HG02981 (cell line): Measurements from ENCODE around the gene MAEA.

ENCODE experiments used
- ATAC-seq: cut with Tn5 transposase; IDR thresholded peaks from one replicate; pipeline ENCODE4 v1.9.1; 2021; ENCODE audit warnings: mild to moderate bottlenecking, moderate library complexity; ENCODE audit not compliant: unreplicated experiment

MAEA gene

DNA sequence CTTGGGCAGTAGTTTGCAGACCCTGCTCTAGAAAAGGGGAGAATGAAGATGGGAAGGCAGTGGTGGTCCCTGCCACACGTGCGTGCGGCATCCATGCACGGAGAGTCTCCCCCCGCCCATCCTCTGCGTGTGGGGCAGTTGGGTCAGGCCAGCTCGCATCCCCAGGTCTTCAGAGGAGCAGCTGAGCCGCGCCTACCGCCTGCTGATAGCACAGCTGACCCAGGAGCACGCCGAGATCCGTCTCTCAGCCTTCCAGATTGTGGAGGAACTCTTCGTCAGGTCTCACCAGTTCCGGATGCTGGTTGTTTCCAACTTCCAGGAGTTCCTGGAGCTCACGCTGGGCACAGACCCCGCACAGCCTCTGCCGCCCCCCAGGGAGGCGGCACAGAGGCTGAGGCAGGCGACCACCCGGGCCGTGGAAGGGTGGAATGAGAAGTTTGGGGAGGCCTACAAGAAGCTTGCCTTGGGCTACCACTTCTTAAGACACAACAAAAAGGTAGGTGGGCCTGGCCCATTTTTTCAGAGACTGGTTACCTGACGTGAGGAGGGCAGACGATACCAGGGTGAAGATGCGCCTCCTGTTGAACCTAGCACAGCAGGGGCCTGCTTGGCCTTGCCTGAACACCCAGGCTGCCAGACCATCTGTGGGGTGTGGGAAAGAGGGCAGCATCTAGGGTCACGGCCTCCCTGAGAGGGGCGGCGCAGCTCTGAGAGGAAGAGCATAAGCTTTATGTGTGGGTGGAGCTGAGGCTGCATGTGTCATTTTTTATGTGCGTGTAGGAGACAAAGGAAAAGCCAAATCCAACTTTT, 59.9 kb downstream of the MAEA start:
- ATAC-seq: no peak

DNA sequence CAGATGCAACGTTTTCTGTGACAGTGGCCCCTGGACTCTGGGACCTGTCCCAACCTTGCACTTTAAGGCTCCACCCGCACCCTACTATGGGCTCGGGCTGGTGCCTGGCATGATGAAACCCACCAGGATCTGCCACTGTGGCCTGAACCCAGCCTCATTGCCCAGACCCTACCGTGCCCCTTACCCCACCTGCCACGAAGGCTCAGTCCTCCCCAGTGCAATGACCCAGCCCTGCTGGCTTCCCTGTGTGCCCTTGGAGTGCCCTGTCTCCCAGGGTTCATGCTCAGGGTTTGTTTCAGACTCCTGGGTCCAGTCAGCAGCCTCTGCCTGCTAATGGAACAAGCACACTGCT, 60.5 kb downstream of the MAEA start:
- no peak for ATAC-seq

DNA sequence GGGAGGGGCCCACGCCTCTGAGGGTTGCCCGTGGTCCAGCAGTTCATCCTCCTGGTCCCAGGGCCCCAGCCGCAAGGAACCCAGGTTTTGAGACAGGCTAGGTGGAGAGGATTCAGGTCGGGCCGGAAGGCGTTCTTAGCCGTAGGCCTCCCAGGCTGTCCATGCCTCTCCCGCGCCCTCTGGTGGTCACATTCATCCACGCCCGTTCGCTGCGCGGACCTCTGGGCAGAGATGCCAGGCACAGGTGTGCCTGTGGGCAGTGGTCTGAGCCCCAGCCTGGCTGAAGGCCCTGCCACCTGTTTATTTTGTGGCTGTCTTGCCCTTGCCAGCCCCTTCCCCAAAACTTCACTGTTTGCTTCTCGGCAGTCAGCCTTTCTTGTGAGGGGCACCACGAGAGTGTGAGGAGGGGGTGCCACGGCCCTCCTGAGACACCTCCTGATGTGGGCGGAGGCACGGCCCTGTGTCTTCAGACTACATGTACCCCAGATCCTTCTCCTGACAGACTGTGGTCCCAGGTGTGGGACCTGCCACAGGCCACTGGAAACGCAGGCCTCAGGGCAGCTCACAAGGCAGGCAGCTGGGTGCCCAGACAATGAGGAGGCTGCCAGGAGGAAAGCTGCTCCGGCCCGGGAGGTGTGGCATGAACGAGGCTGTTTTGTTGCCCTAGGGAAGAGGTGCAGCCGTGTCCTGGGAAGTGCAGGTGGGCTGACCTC, 62.3 kb downstream of the MAEA start:
- ATAC-seq: peak; percentile 21

DNA sequence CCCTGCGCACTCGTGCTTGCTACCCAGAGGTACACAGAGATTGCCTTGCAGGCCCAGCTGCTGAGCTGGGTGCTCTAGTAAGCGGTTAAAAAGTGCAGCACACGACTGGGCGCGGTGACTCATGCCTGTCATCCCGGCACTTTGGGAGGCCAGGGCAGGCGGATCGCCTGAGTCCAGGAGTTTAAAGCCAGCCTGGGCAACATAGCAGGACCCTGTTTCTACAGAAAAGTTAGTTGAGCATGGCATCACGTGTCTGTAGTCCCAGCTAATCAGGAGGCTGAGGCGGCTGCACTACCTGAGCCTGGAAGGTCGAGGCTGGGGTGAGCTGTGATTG, 62.8 kb downstream of the MAEA start:
- ATAC-seq: no peak

DNA sequence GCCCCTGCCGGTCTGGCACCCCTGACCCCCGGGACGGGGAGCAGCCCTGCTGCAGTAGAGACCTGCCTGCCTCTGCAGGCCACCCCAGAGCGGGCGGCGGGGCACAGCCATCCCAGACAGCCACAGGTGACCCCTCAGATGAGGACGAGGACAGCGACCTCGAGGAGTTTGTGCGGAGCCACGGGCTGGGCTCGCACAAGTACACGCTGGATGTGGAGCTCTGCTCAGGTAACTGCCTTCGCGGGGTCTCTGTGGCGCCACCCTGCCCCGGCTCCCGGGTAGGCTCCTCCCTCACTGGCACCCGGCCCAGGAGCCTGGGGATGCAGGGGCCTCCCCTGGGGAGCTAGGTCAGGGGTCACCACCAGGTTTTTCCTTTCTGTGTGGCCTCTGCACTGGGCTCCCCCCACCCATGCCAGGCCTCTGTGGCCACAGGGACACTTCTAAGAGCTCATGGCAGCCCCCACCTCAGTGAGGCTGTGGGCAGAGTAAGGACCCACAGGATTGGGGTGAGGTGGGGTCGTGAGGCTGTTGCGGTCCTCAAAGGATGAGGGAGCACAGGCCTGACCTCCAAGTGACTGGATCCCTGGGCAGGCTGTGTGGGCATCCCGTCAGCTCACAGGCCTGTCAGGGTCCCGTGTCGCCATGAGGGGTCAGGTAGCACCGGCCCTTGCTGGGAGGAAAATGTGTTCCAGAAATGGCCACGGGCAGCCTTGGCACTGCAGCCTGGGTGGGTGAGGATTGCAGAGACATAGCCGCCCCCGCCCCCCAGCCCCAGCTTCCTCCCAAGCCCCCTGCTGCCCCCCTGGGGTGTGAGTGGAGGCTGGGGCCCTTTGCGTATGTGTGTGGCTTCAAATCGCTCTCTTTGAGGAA, 63.7 kb downstream of the MAEA start:
- ATAC-seq: no peak

DNA sequence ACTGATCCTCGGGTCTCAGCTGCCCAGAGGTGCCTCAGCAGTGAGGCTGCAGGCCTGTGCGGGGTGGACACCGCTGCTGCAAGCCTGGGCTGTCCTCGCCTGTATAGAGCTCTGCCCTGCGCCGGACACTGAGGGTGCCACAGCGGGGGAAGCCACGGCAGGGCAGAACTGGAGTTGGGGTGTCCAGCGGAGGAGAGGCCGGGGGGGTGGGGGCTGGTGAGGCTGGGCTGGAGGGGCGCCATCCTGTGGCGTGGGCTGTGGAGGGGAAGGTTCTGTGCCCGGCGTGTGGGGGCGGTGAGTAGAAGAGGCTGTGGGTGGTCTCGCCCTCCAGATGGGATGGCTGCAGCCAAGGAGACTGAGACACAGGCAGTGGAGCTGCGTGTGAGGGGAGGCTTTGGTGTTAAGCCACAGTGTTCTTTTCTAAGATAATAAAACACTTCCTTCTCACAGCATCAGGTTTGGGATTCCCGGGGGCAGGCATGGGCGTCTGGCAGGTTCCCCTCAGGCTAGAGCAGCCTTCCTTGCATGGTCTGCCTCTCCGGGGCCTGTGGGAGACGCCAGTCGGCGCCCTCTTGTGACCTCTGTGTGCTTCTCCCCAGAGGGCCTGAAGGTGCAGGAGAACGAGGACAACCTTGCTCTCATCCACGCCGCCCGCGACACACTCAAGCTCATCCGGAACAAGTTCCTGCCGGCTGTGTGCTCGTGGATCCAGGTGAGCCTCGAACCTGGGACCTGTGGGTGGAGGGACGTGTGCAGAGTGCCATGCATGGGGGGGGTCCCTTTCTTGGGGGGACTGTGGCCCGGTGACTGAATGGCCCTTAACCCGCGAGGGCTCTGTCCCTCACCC, 64.7 kb downstream of the MAEA start:
- ATAC-seq: no peak

DNA sequence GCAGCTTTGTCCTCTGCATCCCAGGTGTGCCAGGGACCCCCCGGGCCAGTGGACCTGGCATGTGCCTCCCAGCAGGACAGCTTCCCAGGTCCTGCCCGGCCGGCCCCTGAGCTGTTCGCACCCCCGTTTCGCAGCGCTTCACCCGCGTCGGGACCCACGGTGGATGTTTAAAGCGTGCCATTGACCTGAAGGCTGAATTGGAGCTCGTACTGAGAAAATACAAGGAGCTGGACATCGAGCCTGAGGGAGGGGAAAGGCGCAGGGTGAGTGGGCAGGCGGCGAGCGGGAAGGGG, 65.2 kb downstream of the MAEA start:
- no peak for ATAC-seq

DNA sequence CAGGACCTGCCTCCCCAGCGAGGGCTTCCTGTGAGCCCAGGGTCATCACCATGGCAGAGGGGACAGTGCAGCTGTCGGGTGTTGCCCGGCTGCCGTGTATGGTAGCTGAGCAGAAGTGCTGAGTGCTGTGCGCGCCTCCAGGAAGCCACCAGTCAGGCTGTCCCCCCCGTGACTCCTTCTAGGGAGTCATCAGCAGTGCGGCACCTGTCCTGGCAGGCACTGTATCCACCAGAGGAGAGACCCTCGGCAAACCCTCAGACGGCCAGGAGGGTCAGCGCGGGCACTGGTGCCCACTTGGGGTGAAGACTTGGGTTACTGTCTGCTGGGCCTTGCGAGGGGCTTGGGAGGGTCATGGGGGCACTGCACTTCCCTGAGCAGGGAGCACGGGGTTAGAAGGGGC, 65.7 kb downstream of the MAEA start:
- no peak for ATAC-seq

DNA sequence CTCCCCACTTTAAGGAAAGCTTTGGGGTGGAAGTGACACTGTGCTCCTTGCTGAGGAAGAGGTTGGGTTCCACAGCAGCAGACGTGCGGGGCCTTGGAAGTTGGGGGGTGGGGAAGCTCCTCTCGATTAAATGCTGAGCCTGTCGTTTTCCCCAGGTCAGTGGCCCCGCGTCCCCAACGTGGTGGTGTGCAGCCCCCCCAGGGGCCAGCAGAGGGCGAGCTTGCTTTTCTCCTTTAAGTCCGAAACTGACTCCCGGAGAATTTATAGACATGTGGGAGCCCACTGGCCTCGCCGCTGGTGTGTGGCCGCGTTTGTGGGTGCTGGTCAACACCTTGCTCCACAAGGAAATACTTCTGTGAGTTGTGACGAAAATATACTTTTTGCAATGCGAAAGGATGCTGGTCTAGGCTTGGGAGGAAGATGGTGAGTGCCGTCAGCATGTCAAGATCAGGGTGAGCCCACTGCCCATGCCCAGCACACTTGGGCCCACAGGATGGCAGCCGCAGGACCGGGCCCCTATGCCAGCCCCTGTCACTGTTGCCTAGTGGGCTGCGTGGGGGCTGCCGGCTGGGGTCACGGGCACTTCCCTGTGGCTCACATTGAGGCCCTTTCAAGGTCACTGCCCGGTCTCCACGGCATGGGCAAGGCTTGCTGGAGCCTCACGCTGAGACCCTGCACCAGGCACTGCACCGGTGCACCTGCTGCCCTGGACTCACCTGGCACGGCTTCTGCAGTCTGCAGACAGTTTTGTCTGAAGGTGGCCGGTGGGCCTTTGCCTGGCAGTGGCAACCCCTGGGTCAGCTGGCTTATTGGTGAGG, 66.7 kb downstream of the MAEA start:
- no peak for ATAC-seq

DNA sequence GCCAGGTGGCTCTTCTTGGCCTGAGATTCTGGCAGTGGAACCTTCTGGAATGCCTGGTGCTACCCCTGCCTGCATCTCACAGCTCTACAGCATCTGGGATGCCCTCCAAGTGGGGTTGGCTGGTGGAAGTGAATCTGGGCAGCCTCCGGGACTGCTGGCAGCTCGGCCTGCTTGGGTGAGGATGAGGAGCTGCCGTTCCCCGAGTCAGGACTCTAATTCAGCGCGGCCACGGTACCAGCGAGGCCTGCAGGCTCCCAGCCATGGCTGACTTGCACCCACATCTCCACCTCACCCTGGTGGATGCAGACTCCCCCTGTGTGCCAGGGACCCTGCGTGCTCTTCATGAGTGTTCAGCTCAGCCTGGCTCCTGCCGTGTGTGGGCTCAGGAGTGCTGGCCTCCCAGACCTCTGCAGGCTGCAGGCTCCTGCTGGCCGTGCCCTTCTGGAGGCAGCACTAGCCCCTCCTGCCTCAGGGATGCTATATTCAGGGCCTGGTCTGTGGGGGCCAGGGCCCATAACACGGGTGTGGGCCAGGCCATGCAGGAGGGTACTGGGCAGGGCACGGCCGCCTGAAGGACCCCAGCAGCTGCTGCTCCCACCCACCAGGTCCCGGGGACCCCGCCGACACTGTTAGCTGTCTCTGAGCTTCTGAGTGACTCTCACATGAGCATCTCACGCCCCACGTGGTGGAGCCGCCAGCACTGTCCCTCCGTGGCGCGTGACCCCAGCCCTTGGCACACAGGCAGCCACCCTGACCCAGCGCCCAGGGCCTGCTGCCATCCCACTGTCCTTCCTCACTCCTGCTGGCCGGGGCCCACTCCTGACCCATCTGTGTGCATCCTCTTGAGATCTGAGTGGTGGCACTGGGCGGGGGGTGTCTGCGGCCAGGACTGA, 67.9 kb downstream of the MAEA start:
- no peak for ATAC-seq

DNA sequence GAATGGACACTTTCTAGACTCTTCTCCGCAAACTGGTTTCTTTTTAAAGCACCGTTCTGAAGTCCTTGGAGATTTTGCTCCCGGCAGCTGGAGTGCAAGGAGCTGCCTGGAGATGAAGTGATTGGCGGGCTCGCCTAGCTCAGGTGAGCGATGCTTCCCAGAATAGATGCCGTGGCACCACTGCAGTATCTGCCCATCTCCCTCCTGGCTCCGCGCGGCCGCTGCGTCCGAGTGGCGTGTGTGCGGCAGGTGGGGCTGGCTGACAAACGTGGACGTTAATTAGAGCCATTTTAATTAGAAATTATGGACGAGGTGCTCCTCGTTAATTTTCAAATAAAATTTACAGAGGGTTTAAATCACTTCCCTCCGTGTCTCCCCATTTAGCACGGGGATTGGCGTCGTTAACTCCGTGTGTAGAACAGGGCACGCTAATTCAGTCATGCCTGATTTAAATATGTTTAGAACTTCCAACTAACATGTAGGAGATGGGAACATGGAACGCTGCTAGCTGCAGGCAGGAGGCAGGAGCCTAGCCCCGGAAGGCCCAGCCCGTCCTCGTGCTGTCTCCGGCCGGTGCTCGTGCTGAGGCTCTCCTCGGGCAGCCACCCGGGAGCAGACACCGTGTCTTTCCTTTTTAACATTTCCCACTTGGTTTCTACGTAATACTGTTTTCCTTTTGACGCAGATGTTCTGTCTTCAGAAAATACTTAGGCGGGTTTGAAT, 68.9 kb downstream of the MAEA start:
- no peak for ATAC-seq

DNA sequence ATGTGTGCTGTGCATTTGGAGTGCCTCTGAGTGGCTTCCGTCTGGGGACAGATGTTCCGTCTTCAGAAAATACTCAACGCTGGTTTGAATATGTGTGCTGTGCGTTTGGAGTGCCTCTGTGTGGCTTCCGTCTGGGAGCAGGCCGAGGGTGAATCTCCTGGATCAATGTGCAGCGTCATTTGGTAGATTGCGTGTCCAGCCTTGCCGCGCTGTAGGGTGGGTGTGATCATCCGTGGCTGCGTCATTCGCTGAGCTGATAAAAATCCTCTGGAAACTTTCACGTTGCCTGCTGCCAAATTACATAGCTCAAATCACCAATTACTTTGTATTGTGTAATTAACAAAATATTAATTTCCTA, 69.4 kb downstream of the MAEA start:
- ATAC-seq: no peak

DNA sequence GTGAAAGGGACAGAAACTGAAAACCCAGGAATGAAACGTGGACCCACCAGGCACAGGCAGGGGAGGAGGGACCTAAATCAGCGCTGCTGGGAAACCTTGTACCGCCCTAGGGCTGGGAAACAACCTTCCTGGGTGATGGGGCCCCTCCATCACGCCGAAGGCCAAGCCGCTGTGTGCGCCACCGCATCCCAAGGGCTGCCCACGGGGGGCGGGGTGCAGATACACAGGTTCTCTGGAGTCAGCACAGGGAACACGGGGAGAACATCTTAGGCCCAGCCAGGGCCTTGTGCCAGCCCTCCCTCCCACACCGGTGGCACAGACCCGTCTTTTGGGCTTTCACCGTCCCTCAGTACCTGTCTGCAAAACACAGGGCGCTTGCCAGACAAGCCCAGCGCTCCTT, 70.3 kb downstream of the MAEA start:
- no peak for ATAC-seq

DNA sequence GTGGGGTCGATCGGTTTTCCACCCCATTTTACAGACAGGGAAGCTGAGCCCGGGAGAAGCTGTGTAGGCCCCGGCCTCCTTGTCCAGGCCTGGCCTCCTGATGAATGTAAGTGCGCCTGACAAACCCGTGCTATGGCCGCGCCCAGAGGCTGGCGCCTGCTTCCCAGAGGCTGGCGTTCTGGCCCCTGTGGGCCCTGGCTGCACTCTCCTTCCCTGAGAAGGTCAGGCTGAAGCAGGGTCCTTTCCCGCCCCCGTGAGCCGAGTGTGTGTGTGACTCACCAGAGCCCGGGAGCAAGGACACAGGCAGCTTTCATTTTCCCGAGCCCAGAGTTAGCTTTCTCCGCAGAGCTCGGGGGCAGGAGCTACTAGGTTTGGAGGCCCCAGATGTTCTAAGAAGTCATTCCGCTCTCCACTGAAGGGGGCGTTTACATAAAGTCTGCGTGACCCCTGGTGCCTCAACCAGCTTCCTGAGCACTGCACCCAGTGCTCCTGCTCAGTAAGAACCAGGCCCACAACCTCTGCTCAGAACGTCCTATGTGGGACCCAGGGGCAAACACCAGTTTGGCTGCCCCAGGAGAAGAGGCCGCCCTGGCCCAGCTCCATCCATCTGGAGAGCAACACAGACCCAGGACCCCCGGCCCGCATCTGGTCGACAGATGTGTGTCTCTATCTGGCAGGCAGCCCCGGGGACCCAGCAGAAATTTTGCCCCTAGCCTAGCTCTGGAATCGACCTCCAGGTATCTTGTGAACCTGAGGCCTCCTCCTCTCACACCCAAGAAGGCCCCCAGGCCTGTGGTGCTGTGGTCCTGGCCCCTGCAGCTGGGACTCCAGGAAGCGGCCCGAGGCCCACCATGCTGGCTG, 71.0 kb downstream of the MAEA start:
- no peak for ATAC-seq

DNA sequence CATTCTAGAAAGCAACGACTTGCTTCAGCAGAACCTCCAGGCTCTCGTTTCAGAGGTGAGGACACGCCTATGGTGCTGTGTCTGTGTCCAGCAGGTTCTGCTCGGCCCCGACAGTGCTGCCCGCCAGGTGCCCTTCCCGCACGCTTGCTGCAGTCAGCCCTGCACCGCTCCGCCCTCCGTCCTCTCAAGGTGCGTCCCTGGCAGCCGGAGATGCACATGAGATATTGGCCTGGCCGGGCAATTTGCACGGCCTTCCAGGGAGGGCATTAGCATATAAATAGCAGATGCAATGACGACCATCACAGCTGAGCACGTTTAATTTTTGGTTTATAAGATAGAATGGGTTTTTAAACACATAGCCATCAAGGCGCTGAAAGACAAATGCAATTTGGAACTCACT, 71.7 kb downstream of the MAEA start:
- no peak for ATAC-seq

DNA sequence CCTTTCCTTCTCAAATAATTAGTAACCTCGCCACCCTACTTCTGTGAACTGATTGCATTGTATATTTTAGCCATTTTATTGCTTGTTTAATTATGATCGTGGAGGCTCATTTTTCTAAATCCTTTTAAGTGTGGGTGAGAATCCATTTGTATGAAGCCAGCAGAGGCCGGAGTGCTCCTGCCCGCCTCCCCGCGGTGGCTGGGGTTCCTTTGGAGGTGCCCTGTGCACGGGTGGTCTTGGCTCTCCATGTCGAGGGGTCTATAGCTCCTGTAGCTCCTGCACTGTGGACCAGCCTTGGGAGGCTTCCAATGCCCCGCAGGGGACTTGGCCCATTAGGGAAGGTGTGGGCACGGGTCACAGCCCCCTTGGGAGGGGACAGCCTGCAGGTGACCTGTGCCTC, 72.4 kb downstream of the MAEA start:
- no peak for ATAC-seq

DNA sequence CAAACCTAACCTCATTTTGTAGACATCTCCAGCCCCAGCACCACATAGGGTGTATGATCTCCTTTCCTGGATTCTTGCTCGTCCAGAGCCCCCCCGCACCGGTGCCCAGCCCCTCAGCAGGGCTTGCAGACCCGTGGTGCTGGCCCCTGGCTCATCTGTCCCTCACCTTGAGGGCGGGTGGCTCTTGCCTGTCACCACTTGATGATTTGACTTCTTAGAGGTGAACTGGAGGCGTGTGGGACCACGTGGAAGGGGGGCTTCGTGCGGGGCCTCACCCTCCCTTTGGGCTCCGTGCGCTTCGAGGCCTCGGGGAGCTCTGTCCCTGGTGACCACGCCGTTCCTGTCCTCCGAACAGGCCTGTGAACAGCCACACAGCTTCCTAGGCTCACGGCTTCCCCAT, 72.8 kb downstream of the MAEA start:
- no peak for ATAC-seq

DNA sequence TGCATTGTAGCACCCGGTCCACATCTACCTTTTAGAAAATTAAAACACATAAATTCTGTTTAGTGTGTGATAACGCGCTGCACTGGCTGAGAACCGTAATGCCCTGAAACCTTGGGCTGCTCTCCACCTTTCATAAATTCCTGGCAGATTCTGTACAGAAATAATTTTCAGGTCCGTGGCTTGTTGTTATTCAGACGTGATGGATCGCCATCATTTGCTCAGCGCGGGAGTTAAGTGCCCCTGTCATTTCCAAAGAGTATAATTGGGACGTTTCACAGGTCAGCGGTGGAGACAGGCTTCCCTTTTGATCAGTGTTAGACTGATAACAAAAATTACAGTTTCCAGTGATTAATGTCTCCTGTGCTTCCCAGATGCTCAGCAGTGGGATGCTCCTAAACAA, 73.8 kb downstream of the MAEA start:
- ATAC-seq: no peak
